MM.1S (cell line): Measurements from ENCODE around the gene FAM228B.
"Not testable (repeated sequence)": the region's sequence is repeated elsewhere in the genome, so short reads cannot be mapped to it uniquely, and the experiment has no call there.

Experiments
- DNase-seq: peaks from one replicate; pipeline ENCODE4 v3.0.0-alpha.2; 2015
- H2AFZ ChIP-seq: fragments of 300-600 bp; sonication (generic); 2 replicates; pipeline ENCODE4 v1.6.0; 2016; ENCODE audit warnings: antibody characterized with exemption, low read length
- H3F3A ChIP-seq: fragments of 300-600 bp; sonication (generic); 2 replicates; pipeline ENCODE4 v1.6.1; 2016; ENCODE audit warnings: mild to moderate bottlenecking, antibody characterized with exemption, low read length, moderate library complexity, mixed read lengths; ENCODE audit not compliant: insufficient read depth
- H3K27ac ChIP-seq: fragments of 300-600 bp; sonication (generic); 2 replicates; pipeline ENCODE4 v1.5.1; 2016; ENCODE audit warnings: mild to moderate bottlenecking, low read length
- H3K27me3 ChIP-seq: fragments of 300-600 bp; sonication (generic); replicated peaks from 2 replicates; pipeline ENCODE4 v1.6.0; 2016; ENCODE audit warnings: low read length; ENCODE audit not compliant: insufficient read depth
- H3K36me3 ChIP-seq: fragments of 300-600 bp; sonication (generic); replicated peaks from 2 replicates; pipeline ENCODE4 v1.6.1; 2016; ENCODE audit warnings: mild to moderate bottlenecking, low read length, mixed read lengths; ENCODE audit not compliant: insufficient read depth
- H3K4me1 ChIP-seq: fragments of 300-600 bp; sonication (generic); 2 replicates; pipeline ENCODE4 v1.6.1; 2016; ENCODE audit warnings: low read length, mixed read lengths
- H3K4me2 ChIP-seq: fragments of 300-600 bp; sonication (generic); 2 replicates; pipeline ENCODE4 v1.6.0; 2016; ENCODE audit warnings: low read depth, low read length
- H3K4me3 ChIP-seq: fragments of 300-600 bp; sonication (generic); 2 replicates; pipeline ENCODE4 v1.5.1; 2016; ENCODE audit warnings: low read length, mixed read lengths
- H3K79me2 ChIP-seq: fragments of 300-600 bp; sonication (generic); 2 replicates; pipeline ENCODE4 v1.6.1; 2016; ENCODE audit warnings: mixed run types, low read length, mixed read lengths
- H3K9ac ChIP-seq: fragments of 300-600 bp; sonication (generic); 2 replicates; pipeline ENCODE4 v1.6.1; 2016; ENCODE audit warnings: low read length, mixed read lengths
- H3K9me2 ChIP-seq: fragments of 300-600 bp; sonication (generic); replicated peaks from 2 replicates; pipeline ENCODE4 v1.6.1; 2016; ENCODE audit warnings: mild to moderate bottlenecking, low read length, mixed read lengths; ENCODE audit not compliant: insufficient read depth
- H3K9me3 ChIP-seq: fragments of 300-600 bp; sonication (generic); replicated peaks from 2 replicates; pipeline ENCODE4 v1.6.1; 2016; ENCODE audit warnings: mild to moderate bottlenecking, low read length, mixed read lengths; ENCODE audit not compliant: insufficient read depth
- H4K20me1 ChIP-seq: fragments of 300-600 bp; sonication (generic); 2 replicates; pipeline ENCODE4 v1.6.1; 2016; ENCODE audit warnings: mild to moderate bottlenecking, low read length, moderate library complexity, mixed read lengths; ENCODE audit not compliant: insufficient read depth
- EZH2 ChIP-seq: fragments of 300-600 bp; sonication (generic); optimal IDR thresholded peaks from 2 replicates; pipeline ENCODE3; 2017; ENCODE audit warnings: low read depth, mild to moderate bottlenecking, antibody characterized with exemption, low read length, mixed read lengths
- EZH2phosphoT487 ChIP-seq: fragments of 300-600 bp; sonication (generic); IDR thresholded peaks from 2 replicates; pipeline ENCODE4 v1.6.1; 2018; ENCODE audit warnings: antibody characterized with exemption, low read length
- TF ChIP-seq, protein P1 (sequence below): fragments of 300-600 bp; sonication (generic); IDR thresholded peaks from 2 replicates; pipeline ENCODE4 v1.5.1; 2016; ENCODE audit warnings: antibody characterized with exemption, low read length, mixed read lengths

The FAM228B gene

GRCh38 chr2:24104906-24105305, 18.4 kb upstream of the FAM228B start:
- Histone ChIP-seq H3K4me3 (no peak overlapping the region), H3K4me2 (no peak overlapping the region), H3K27ac (no peak overlapping the region), H3F3A (no peaks in the 10 kb centered on the region), H2AFZ (no peak overlapping the region), H3K4me1 (no peaks in the 10 kb centered on the region), H3K27me3 (no peaks in the 10 kb centered on the region), H3K36me3 (no peaks in the 10 kb centered on the region), H3K9me3 (no peaks in the 10 kb centered on the region), H3K79me2 (no peaks in the 10 kb centered on the region), H4K20me1 (no peaks in the 10 kb centered on the region), H3K9me2 (no peaks in the 10 kb centered on the region), H3K9ac (no peak overlapping the region)
- no peak for DNase-seq
- TF ChIP-seq, protein P1, sequence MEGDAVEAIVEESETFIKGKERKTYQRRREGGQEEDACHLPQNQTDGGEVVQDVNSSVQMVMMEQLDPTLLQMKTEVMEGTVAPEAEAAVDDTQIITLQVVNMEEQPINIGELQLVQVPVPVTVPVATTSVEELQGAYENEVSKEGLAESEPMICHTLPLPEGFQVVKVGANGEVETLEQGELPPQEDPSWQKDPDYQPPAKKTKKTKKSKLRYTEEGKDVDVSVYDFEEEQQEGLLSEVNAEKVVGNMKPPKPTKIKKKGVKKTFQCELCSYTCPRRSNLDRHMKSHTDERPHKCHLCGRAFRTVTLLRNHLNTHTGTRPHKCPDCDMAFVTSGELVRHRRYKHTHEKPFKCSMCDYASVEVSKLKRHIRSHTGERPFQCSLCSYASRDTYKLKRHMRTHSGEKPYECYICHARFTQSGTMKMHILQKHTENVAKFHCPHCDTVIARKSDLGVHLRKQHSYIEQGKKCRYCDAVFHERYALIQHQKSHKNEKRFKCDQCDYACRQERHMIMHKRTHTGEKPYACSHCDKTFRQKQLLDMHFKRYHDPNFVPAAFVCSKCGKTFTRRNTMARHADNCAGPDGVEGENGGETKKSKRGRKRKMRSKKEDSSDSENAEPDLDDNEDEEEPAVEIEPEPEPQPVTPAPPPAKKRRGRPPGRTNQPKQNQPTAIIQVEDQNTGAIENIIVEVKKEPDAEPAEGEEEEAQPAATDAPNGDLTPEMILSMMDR: no peak
- no peak for TF ChIP-seq EZH2phosphoT487
- no peak for TF ChIP-seq EZH2

DNA sequence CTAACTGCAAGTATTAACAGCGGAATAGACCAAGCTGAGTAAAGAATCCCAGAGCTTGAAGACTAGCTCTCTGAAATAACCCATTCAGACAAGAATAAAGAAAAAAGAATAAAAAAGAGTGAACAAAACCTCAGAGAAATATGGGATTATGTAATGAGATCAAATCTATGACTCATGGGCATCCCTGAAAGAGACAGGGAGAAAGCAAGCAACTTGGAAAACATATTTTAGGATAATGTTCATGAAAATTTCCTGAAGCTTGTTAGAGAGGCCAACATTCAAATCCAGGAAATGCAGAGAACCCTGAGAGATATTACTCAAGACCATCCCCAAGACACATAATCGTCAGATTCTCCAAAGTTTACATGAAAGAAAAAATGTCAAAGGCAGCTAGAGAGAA, 17.5 kb upstream of the FAM228B start:
- no peaks in the 10 kb centered on the region for H3K27me3 ChIP-seq
- H3K79me2 ChIP-seq: no peaks in the 10 kb centered on the region
- DNase-seq: no peak
- TF ChIP-seq EZH2phosphoT487: no peak
- TF ChIP-seq EZH2: no peak
- TF ChIP-seq, protein P1: no peak
- H3K4me3 ChIP-seq: no peak overlapping the region
- H3K4me2 ChIP-seq: no peak overlapping the region
- no peaks in the 10 kb centered on the region for H3K4me1 ChIP-seq
- H3K36me3 ChIP-seq: no peaks in the 10 kb centered on the region
- no peaks in the 10 kb centered on the region for H3K9me3 ChIP-seq
- H4K20me1 ChIP-seq: no peaks in the 10 kb centered on the region
- no peaks in the 10 kb centered on the region for H3K9me2 ChIP-seq
- no peak overlapping the region for H2AFZ ChIP-seq
- no peak overlapping the region for H3K9ac ChIP-seq
- H3K27ac ChIP-seq: no peak overlapping the region
- H3F3A ChIP-seq: no peaks in the 10 kb centered on the region

GRCh38 chr2:24106786-24107185, 16.5 kb upstream of the FAM228B start:
- H3K9me2 ChIP-seq: no peaks in the 10 kb centered on the region
- no peak overlapping the region for H3K9ac ChIP-seq
- no peaks in the 10 kb centered on the region for H3K79me2 ChIP-seq
- H3K4me2 ChIP-seq: no peak overlapping the region
- DNase-seq: no peak
- no peak for TF ChIP-seq EZH2
- no peak overlapping the region for H3K4me3 ChIP-seq
- no peaks in the 10 kb centered on the region for H4K20me1 ChIP-seq
- H3K9me3 ChIP-seq: no peaks in the 10 kb centered on the region
- no peak overlapping the region for H3K27ac ChIP-seq
- no peaks in the 10 kb centered on the region for H3K36me3 ChIP-seq
- H3F3A ChIP-seq: no peaks in the 10 kb centered on the region
- H3K4me1 ChIP-seq: no peaks in the 10 kb centered on the region
- no peaks in the 10 kb centered on the region for H3K27me3 ChIP-seq
- H2AFZ ChIP-seq: no peak overlapping the region

- H3K4me3 ChIP-seq: no peak overlapping the region
Observed at GRCh38 chr2:24107336-24107735, 15.9 kb upstream of the FAM228B start.

GRCh38 chr2:24109431-24109830, 13.8 kb upstream of the FAM228B start:
- H3K9me2 ChIP-seq, H3K27me3 ChIP-seq, H3K27ac ChIP-seq, H3K4me1 ChIP-seq, H3K4me2 ChIP-seq, DNase-seq, H3K9ac ChIP-seq, H3F3A ChIP-seq, H3K36me3 ChIP-seq, H3K4me3 ChIP-seq, H3K9me3 ChIP-seq, H3K79me2 ChIP-seq, H4K20me1 ChIP-seq, H2AFZ ChIP-seq: not testable (repeated sequence)

More at GRCh38 chr2:24107336-24107735, 15.9 kb upstream of the FAM228B start:
- Histone ChIP-seq H3K9ac (no peak overlapping the region), H2AFZ (no peak overlapping the region), H3K36me3 (no peaks in the 10 kb centered on the region), H4K20me1 (no peaks in the 10 kb centered on the region), H3K4me1 (no peaks in the 10 kb centered on the region), H3K27ac (no peak overlapping the region), H3K27me3 (no peaks in the 10 kb centered on the region), H3K9me3 (no peaks in the 10 kb centered on the region), H3F3A (no peaks in the 10 kb centered on the region), H3K9me2 (no peaks in the 10 kb centered on the region), H3K4me2 (no peak overlapping the region), H3K79me2 (no peaks in the 10 kb centered on the region)
- TF ChIP-seq EZH2phosphoT487: no peak
- TF ChIP-seq, protein P1: no peak
- no peak for TF ChIP-seq EZH2
- DNase-seq: no peak
